ENCODE results near the gene ACOT11. TPM values are rescaled to one million over a fixed set of nuclear protein-coding genes. Genes with fewer than 3 reads are reported as not detected.

Gene ACOT11
- total and polyA plus RNA-seq, 2 of the 13 experiments (the other 11 are each of a cell fraction or from before 2014, with no cell fraction given), result 2.6 to 3.3 TPM

- POLR2A ChIA-PET, result no interaction called here
These were observed 63.6 kb downstream of the ACOT11 start for GRCh38 chr1:54611621-54612020.

More at GRCh38 chr1:54611621-54612020, 63.6 kb downstream of the ACOT11 start:
- intact Hi-C loops (cut with micrococcal nuclease; ENCODE audit: unreplicated experiment), result no loop called here
- no peak for TF ChIP-seq ZNF552 (CRISPR knock-in tag; IDR thresholded peaks at IDR 0.05; ENCODE audit: borderline replicate concordance)
- TF ChIP-seq BCLAF1 (IDR thresholded peaks at IDR 0.05), result no peak
- no peak for TF ChIP-seq ZNF232 (CRISPR knock-in tag; IDR thresholded peaks at IDR 0.05; ENCODE audit: borderline replicate concordance)
- TF ChIP-seq ADNP (CRISPR knock-in tag; IDR thresholded peaks at IDR 0.05), result no peak
- no peak for TF ChIP-seq ZNF253 (CRISPR knock-in tag; IDR thresholded peaks at IDR 0.05; ENCODE audit: borderline replicate concordance)
- TF ChIP-seq ZNF260 (CRISPR knock-in tag; IDR thresholded peaks at IDR 0.05; ENCODE audit: borderline replicate concordance, low read depth), result no peak
- TF ChIP-seq MAF1 (CRISPR knock-in tag; IDR thresholded peaks at IDR 0.05; ENCODE audit: borderline replicate concordance), result no peak
- no peak for TF ChIP-seq ZNF205 (CRISPR knock-in tag; IDR thresholded peaks at IDR 0.05)
- Histone ChIP-seq H3K4me1 (ENCODE audit: insufficient read depth, low read length) (peaks cover 19% of the 10 kb centered on the region), H3K4me2 (ENCODE audit: low read depth, low read length) (no peak overlapping the region), H3K36me3 (replicated peaks in 1 of 2; ENCODE audit: control insufficient read depth in 1 of 2, insufficient read depth in 2 of 2, low read length in 2 of 2) (no peaks in the 10 kb centered on the region), H2AFZ (ENCODE audit: low read length) (no peak overlapping the region), H3K27me3 (ENCODE audit: control insufficient read depth in 1 of 2, insufficient read depth in 2 of 2, low read length in 2 of 2) (no peaks in the 10 kb centered on the region), H3K9me3 (ENCODE audit: low read length) (no peaks in the 10 kb centered on the region), H3K9ac (ENCODE audit: insufficient read depth, low read depth, low read length) (no peak overlapping the region), H3K79me2 (ENCODE audit: insufficient read depth, low read length) (no peaks in the 10 kb centered on the region), H3K4me3 (replicated peaks in 1 of 3; ENCODE audit: insufficient read depth in 1 of 3, low read depth in 2 of 3, low read length in 3 of 3) (no peak overlapping the region), H3K27ac (ENCODE audit: extremely low read length, insufficient read depth, low read length) (no peak overlapping the region), H4K20me1 (ENCODE audit: insufficient read depth, low read length) (no peaks in the 10 kb centered on the region)
- DNase-seq (ENCODE audit: low spot score), result no peak
- in situ Hi-C loops (cut with HindIII; ENCODE audit: extremely low pct_ligation_motif_present, low pct_unique_long_range_greater_than_20kb), result no loop called here
- 85% methylated on average over 4 of the region's 8 CpGs for WGBS (ENCODE audit: low lambda C conversion rate)
- CTCF ChIA-PET (ENCODE audit: low intra/inter-chr PET ratio, low total read pairs), result no interaction called here
- no peak for FAIRE-seq
- no TSS peak for BruUV-seq (replicated peaks)
- ATAC-seq, result no peak

Data from HepG2 (cell line).